Measurements from ENCODE around the gene RIMOC1. TPM values are rescaled to one million over a fixed set of nuclear protein-coding genes. Genes with fewer than 3 reads are reported as not detected.
"Not testable (repeated sequence)": the region's sequence is repeated elsewhere in the genome, so short reads cannot be mapped to it uniquely, and the experiment has no call there.

RIMOC1 gene
- total and polyA plus RNA-seq, 10 donors = 4.5 to 29.3 (median 21.9) TPM

- Histone ChIP-seq H3K27me3 (replicated peaks in 1 of 7) (no peaks in the 10 kb centered on the region), H3K9me3 (no peaks in the 10 kb centered on the region), H3K4me1 (no peaks in the 10 kb centered on the region), H3K27ac (no peak overlapping the region), H3K36me3 (peaks cover 0 to 85% (median 16%) of the 10 kb centered on the region in 6 donors), H3K4me3 (no peak overlapping the region)
- no peak for DNase-seq
- TF ChIP-seq POLR2A (IDR thresholded peaks at IDR 0.05) (no peak), CTCF (IDR thresholded peaks at IDR 0.05 in 8 of 11, conservative IDR thresholded peaks at IDR 0.05 in 3 of 11) (no peak), POLR2AphosphoS5 (IDR thresholded peaks at IDR 0.05) (no peak)
- intact Hi-C loops (cut with DNase I; ENCODE audit: low total_unique reads) = no loop called here
These were observed 31.4 kb downstream of the RIMOC1 start for GRCh38 chr5:41935544-41935943.

GRCh38 chr5:41940641-41941040 lies 36.5 kb downstream of the RIMOC1 start:
- peaks cover 0 to 52% (median 8%) of the 10 kb centered on the region in 6 donors for H3K36me3 ChIP-seq
- no peaks in the 10 kb centered on the region for H3K4me1 ChIP-seq
- no peaks in the 10 kb centered on the region for H3K9me3 ChIP-seq
- 92 to 98% (median 95%) methylated on average over 1 of the region's 1 CpG for WGBS, 5 donors
- intact Hi-C loops (cut with DNase I; ENCODE audit: low total_unique reads) = no loop called here
- no peak for TF ChIP-seq CTCF (IDR thresholded peaks at IDR 0.05 in 8 of 11, conservative IDR thresholded peaks at IDR 0.05 in 3 of 11)
- no peak for TF ChIP-seq POLR2A (IDR thresholded peaks at IDR 0.05)
- TF ChIP-seq POLR2AphosphoS5 (IDR thresholded peaks at IDR 0.05) = no peak
- DNase-seq = no peak
- H3K27ac ChIP-seq = no peak overlapping the region
- H3K4me3 ChIP-seq = no peak overlapping the region
- no peaks in the 10 kb centered on the region for H3K27me3 ChIP-seq (replicated peaks in 1 of 7)

GRCh38 chr5:41945332-41945955 lies 41.3 kb downstream of the RIMOC1 start:
- Histone ChIP-seq H3K9me3 (peaks cover 0 to 12% (median 1%) of the 10 kb centered on the region in 8 donors), H3K36me3 (peaks cover 0 to 15% (median 0%) of the 10 kb centered on the region in 6 donors)
- WGBS, 5 donors = 93 to 96% (median 95%) methylated on average over 7 of the region's 7 CpGs
- intact Hi-C loops (cut with DNase I; ENCODE audit: low total_unique reads); H3K4me3 ChIP-seq; DNase-seq; H3K4me1 ChIP-seq; H3K27me3 ChIP-seq (replicated peaks in 1 of 7); H3K27ac ChIP-seq: not testable (repeated sequence)

- no peaks in the 10 kb centered on the region for H3K4me1 ChIP-seq
- no peaks in the 10 kb centered on the region for H3K27me3 ChIP-seq (replicated peaks in 1 of 7)
- no peaks in the 10 kb centered on the region for H3K36me3 ChIP-seq
- peaks cover 0 to 20% (median 4%) of the 10 kb centered on the region in 8 donors for H3K9me3 ChIP-seq
- no peak overlapping the region for H3K4me3 ChIP-seq
- H3K27ac ChIP-seq = no peak overlapping the region
- intact Hi-C loops (cut with DNase I; ENCODE audit: low total_unique reads) = no loop called here
- no peak for DNase-seq
- no peak for TF ChIP-seq POLR2AphosphoS5 (IDR thresholded peaks at IDR 0.05)
- TF ChIP-seq CTCF (IDR thresholded peaks at IDR 0.05 in 8 of 11, conservative IDR thresholded peaks at IDR 0.05 in 3 of 11) = no peak
- TF ChIP-seq POLR2A (IDR thresholded peaks at IDR 0.05) = no peak
- 70 to 85% (median 76%) methylated on average over 3 of the region's 3 CpGs for WGBS, 5 donors
These were observed 47.1 kb downstream of the RIMOC1 start for GRCh38 chr5:41951224-41951623.

Other genes starting within 250 kb of the RIMOC1 start
- 10 to 100 TPM; 11.0 to 16.7 (median 14.2) TPM for gene OXCT1, start 33.9 kb upstream of the RIMOC1 start, total RNA-seq
- 10 to 100 TPM in 2 of 3 donors, 1 to 10 TPM in 1; 7.0 to 11.9 (median 10.1) TPM for gene OXCT1, start 33.9 kb upstream of the RIMOC1 start, polyA plus RNA-seq
- 10 to 100 TPM; 12.8 to 24.6 (median 16.3) TPM for gene FBXO4, start 20.9 kb downstream of the RIMOC1 start, total RNA-seq
- 10 to 100 TPM; 16.4 to 19.7 (median 19.4) TPM for gene FBXO4, start 20.9 kb downstream of the RIMOC1 start, polyA plus RNA-seq

All from spleen (tissue), 11 donors.